NCI-H2029 (cell line): Measurements from ENCODE around the gene PTGDS.
"Not testable (repeated sequence)": the region's sequence is repeated elsewhere in the genome, so short reads cannot be mapped to it uniquely, and the experiment has no call there.

Experiments
- DNase-seq: peaks from one replicate; lab custom pipeline; 2025; lab: John Stamatoyannopoulos, UW

The PTGDS gene

DNA sequence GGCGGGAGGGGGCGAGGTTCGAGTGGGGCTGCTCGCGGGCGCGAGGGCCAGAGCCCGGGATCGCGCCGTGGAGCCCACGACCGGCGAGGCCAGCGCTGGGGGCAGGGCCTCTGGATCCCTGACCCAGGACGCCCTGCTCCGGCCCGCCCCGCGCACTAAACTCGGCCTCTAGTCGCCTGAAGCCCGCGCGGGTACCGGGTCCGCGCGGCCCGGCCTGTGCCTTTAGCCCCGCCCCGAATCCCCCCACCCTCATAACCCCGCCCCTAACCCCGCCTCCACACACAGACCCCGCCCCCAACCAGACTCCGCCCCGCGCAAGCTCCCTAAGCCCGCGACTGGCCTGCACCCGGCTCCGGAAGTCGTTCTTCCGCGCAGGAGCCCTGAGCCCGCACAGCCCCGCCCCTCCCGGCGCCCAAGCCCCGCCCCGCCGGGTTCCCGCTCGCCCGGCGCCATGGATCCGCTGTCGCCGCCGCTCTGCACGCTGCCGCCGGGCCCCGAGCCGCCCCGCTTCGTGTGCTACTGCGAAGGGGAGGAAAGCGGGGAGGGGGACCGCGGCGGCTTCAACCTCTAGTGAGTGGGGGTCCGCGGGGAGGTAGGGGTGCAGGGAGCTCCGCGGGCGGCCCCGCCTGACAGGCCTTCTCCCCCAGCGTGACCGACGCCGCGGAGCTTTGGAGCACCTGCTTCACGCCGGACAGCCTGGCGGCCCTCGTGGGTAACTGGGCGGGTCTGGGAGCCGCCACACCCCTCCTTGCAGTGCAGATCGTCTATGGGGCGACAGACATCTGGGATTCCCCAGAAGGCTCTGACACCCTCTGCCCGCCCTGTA, 14.9 kb downstream of the PTGDS start, which contains the start of gene PAXX:
Gene PAXX, plus strand, starts transcription at position 430 of the 826 bp plus-strand sequence. Its CDS starts 22 bp downstream, at position 452.
- DNase-seq: peak; percentile 88

DNA sequence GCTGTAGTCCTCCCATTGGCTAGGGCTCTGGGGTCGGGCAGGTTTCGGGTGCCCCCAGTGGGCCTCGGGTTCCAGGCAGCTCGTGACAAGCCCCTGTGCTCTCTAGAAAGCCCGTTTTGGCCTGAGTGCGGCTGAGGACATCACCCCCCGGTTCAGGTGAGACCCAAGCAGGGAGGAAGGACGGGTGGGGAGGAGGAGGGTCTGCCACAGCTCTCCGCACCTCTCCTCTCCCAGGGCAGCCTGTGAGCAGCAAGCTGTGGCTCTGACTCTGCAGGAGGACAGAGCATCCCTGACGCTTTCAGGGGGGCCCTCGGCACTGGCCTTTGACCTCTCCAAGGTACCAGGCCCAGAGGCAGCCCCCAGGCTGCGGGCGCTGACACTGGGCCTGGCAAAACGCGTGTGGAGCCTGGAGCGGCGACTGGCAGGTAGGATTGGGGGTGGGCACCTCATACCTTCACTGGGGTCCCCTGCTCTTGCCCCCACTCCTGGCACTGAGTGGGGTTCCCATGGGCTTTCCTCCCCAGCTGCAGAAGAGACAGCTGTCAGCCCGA, 15.6 kb downstream of the PTGDS start:
- no peak for DNase-seq

DNA sequence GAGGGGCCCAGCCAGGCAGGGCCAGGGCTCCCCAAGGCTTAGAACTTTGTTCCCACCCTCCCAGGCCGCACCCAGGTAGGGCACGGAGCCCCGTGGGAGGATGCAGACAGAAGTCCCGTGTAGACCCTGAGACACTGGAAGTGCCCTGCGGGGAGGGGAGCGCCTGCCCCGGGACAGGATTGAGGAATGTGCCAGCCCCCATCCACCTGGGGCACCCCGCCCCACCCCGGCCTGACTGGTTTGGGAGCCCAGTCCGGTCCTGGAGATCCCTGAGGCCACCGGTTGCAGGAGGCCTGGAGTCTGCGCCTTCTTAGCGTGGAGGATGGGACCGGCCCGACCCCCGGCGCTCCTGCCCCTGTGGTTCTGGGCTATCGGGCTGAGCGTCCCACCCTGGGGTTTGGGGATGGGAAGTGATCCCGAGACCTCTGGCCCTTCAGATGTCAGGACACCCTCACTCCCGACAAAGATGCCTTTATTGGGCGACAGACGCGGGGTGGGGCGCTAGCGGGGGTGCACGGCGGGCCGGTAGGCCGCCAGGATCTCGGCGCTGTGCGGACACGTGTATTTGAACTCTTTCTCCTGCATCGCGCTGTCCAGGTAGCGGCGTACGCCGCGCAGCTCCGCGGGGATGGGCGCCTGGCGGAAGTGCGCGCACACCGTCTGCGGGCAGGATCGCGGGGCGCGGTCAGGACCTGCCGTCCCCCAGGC, 17.0 kb downstream of the PTGDS start:
- DNase-seq: no peak

DNA sequence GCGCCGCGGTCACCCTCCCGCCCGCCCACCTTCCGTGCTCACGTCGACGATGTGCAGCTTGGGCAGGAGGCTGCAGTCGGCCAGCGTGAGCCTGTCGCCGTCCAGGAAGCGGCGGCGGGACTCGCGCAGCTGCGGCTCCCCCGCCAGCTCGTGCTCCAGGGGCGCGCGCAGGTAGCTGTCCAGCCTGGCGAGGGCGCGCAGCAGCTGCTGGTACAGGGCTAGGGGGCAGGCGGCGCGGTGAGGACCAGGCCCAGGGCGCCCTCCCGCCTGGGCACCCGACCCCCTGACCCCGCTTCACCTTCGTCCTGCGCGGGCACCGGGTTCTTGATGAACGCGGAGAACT, 17.6 kb downstream of the PTGDS start:
- no peak for DNase-seq

DNA sequence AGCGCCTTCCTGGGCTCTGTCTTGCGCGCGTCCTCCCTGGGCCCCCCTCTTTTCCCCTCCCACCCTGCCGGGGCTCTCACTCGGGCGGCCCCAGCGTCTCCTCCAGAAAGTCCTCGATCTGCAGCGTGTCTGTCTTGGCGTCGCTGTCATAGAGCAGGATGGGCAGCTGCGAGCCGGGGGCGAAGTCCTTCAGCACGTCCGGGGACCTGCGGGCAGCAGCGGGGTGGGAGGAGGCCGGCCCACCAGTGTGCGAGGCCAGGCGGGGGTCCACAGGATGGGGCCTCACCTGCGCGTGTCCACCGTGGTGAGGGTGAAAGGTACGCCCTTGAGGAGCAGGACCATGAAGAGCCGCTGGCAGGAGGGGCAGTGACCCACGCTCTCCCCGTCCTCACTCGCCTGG, 18.1 kb downstream of the PTGDS start:
- DNase-seq: no peak

DNA sequence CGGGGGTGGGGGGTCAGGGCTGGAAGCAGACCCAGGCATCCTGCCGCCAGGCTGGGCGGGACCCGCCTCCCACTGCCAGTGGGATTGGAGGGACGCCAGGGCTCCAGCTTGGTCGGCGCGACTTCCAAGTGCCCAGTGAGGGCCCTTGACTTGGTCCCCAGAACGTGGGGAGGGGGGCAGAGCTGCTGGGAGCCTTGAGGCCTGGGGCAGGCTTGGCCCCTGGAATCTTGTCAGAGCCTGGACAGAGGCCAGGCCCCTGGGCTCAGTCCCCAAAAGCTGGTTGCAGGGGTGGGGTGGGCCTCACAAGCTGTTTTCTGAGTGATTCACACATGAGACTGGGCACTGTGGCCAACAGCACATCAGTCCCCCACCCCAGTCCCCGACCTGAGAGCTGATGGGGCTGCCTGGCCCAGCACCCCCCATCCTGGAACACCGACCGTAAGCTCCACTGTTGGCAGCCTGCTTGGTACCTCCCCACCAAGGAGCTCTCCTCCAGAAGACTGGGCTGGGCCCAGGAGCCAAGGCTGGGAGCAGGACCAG, 18.5 kb downstream of the PTGDS start:
- peak; percentile 61 for DNase-seq

DNA sequence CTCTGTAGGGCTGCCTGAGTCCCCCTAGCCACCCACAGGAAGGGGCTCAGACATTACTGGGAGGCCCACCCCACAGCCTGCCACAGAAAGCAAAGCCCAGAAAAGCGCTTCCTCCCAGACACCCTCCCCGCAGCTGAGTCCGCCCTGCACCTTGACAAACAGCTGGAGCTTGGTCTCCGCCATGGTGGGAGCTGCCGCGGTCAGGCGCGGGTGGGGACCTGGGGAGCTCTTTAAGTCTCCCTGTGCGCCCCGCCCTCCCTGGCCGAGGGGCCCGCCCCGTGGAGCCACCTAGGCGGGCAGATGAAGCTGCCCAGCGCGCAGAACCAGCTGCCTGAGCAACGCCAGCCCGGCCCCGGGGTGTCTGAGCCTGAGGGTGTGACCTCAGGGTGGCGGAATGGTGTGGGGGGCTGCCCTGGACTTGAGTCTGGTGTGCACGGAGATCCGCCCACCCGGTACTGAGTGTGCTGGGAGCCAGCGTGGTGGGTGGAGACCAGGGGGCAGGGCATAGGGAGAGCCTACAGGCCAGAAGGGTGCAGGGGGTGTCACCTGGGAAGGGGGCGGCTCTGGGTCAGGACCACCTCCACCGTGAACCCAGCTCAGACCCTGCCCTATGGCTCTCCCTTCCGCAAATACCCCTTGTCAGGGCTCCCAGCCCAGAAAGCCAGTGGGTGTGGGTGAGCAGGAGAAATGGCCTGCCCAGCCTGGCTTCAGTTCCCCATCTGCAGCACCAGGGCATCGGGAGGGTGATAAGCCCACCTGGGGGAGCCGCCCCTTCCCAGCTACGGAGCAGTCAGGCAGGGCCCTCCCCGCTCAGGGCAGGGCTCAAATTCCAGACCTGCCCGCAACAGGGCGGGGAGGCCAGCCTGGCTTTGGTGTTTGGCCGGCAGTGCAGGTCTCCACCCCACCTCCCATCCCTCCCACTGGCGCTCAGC, 19.3 kb downstream of the PTGDS start, which contains the start of gene CLIC3:
Gene CLIC3, minus strand, starts transcription at position 208 of the 932 bp plus-strand sequence. Its CDS starts 25 bp downstream, at position 183.
- no peak for DNase-seq

DNA sequence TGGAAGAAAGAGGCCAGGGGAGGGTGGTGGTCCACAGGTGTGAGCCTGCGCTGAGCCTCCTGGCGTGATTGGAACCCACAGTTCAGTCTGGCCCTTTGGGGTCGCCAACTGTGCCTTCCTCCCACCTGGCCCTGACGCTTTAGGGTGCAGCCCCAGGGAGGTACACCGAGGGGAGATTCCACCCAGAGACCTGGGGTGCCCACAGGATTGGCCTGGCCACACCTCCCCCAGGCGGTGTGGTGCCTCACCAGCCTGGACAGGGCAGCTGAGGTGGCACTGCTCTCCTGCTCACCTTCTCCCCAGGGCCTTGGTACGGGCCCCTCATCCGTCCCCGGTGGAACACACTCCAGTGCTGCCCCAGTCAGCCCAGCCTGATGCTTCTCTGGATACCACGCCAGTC, 20.1 kb downstream of the PTGDS start:
- no peak for DNase-seq

DNA sequence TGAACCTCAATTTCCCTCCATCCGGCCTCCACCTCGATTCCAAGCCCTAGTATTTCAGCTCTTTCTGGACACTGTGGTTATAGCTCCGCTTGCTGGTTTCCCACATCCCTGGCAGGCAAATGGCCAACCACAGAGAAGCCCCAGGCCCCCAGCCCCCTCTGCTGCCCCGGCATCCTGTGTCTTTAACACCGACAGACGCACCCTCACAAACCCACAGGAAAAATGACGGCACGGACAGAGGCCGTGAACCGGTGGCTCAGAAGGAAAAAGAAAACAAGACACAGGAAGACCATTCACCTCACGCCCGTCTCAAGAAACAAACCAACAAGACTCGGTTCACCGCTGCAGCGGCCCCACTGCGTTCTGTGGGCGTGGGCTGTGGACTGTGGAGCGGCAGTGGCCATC, 20.5 kb downstream of the PTGDS start:
- DNase-seq: no peak

DNA sequence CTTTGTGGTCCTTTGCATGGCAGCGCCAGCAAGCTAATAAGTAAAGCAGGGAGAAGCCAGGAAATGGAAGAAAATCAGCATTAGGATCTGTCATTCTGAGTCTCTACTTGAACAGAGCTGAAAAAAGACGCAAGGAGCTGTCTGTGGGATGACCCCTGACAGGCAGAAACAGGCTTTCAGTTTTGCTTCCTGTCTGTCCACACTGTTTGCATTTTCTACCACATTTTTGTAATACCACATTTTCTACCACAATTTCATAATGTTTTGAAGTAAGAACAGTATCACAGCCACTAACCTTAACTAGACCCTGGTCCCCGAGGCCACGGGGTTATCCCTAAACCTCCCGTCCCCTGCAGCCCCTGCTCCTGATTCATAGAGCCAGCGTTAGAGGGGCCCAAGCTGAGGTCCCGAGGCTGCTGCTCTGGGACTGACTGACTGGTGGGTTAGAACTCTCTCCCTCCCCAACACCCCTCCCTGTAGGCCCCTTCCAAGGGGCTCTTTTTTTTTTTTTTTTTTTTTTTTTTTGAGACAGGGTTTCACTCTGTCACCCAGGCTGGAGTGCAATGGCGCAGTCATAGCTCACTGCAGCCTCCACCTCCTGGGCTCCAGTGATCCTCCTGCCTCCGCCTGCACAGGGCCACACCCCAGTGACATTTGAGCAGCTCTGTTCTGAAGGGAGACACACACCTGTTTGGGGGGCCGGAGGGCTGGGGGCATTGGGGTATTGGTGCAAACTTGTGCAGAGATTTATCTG, 23.1 kb downstream of the PTGDS start:
- DNase-seq: no peak

DNA sequence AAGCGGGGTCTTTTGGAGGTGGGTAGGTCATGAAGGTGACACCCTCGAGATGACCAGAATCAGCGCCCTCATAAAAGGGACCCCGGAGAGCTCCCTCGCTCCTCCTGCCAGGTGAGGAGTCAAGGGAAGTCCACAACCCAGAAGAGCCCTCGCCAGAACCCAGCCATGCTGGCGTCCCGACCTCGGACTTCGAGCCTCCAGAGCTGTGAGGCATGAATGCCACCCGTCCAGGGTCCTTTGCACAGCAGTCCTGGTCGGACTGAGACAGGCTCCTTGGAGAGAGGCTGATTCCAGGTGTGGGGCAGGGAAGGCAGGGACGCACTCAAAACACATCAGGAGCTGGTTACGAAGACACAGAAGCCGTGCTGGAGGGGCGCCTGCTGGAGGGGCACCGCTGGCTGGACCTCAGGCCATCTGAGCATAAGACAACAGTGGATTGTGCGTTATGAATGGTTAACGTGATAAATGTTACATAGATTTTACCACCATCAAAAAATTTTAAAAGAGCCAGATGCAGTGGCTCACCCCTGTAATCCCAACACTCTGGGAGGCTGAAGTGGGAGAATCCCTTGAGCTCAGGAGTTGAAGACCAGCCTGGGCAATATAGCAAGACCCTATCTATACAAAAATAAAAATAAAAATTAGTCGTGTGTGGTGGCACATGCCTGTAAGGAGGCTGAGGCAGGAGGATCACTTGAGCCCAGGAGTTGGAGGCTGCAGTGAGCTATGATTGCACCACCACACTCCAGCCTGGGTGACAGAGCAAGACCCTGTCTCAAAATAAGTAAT, 24.7 kb downstream of the PTGDS start:
- DNase-seq: no peak

DNA sequence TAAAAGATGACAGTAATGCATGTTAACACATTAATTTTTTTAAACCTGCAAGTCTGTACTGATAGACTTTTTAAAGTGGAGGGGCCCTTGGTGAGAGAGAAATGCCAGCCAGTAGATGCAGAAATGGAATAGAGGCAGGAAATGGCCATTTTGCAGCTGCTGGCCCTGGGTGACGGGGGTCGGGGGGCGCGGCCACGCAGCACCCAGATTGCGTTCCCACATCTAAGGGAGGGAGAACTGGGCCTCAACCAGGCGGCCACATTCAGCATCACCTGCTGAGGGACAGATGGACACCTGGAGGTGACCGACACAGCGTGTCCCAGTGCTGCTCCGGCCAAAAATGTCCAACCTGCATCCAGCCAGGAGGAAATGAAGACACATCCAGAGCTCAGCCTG, 25.3 kb downstream of the PTGDS start:
- no peak for DNase-seq

DNA sequence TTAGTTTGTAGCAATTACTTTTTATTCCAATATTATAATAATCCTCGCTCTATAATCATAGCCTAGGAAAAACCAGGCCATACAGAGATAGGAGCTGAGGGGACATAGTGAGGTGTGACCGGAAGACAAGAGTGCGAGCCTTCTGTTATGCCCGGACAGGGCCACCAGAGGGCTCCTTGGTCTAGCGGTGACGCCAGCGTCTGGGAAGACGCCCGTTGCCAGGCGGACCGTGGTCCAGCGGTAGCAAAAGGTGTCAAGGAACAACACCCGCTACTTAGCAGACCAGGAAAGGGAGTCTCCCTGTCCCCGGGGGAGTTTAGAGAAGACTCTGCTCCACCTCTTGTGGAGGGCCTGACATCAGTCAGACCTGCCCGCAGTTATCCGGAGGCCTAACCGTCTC, 27.0 kb downstream of the PTGDS start:
- DNase-seq: not testable (repeated sequence)

DNA sequence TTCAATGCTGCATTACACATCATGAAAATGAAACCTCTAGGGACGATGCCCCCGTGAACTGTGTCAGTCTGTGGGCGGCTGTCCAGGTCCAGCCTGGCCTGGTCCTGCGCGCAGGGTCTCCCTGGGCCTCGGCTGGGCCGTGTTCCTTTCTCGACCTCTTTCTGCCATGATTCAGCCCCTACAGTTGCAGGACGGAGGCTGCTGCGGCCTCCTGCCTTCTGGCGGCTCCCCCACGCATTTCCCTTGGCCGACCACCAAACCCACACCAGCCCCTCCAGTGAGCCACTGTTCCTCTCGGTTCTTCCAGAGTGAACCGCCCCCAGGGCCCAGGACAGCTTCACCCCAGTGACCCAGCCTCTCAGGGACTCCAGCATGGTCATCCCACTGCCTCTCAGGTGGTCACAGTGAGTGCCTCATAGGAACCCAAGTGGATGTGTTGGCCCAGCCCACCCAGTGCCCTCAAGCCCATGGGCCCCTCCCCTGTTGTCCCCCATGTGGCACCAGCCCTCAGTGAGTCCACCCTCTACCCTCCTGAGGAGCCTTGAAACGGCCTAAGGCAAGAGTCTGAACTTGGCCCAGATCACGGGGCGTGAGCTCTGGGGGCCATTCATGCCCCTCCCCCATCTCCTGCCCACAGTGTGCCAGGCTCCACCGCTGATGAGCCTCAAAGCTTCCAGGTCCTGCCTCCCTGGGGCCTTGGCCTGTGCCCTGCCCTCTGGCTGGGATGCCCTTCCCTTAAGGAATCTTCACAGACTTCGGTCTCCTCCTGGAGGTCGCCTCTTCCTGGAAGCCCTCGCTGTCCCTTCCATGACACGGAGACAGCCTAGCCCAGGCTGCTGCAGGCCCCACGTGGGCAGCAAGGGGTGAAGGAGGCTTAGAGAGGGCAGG, 29.1 kb downstream of the PTGDS start:
- DNase-seq: no peak

DNA sequence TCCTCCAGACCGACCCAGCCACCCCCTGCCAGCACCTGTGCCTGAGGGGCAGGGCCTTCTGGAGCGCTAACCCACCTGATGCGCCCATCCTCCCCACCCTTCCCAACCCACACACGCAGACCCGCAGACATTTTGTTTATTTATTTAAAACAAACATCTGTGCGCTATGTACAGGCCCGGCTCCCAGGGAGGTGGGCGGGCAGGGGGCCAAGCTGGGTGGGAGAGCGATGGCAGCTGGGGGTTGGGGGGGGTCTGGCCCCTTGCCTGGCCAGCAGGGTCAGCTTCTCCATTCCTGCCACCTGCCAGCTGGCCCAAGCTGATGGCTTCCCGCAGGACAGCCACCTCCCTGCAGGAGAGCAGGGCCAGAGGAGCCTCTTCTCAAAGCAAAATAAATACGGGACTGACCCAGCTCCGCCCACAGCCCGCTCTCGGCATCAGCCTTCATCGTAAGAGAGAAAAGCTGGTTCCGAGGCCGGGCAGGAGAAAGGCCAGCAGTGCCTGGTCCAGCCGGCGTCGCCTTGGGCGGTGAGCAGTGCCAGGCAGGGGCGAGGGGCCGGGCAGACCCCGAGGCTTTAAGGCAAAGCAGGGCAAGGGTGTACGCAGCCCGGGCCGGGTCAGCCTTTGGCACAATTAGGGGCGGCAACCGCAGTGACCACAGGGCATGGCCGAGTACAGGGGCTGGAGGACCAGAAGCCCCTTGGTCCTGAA, 30.0 kb downstream of the PTGDS start:
- DNase-seq: peak; percentile 74

DNA sequence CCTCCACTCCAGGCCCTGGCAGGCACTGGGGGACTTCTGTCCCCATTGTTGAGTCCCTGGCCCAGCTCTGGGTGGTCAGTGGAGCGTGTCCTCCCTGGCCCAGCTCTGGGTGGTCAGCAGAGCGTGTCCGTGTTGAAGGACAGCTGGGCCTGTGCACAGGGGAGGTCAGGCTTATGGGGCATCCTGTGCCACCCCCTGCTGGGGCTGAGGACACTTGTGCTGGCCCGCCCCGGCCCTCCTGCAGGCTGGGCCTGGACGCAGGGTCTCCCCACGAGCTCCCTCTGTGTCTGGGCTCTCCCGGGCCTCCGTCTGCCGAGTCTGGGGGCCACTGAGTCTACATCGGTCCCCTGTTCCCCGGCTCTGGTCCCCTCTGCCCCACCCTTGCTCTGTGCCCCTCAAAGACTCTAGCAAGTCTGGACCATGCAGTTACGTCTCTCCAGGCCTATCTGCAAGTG, 30.5 kb downstream of the PTGDS start:
- no peak for DNase-seq

DNA sequence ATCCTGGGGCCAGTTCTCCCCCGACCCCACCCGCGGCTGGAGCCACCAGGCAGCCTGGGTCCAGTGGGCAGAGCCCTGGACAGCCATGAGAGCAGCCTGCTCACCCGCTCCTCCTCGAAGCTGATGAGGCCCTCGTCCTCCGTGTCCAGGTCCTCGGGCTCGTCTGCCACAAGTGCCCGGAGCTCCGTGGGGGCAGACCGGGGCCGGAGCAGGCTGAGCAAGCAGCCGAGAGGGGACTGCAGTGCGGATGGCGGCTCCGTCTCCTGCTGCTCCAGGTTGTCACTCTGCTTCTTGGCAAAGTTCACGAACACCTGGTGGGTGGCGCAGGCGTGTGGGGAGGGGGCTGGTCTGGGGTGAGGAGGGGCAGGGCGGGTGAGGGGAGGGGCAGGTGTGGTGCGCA, 31.0 kb downstream of the PTGDS start:
- no peak for DNase-seq

DNA sequence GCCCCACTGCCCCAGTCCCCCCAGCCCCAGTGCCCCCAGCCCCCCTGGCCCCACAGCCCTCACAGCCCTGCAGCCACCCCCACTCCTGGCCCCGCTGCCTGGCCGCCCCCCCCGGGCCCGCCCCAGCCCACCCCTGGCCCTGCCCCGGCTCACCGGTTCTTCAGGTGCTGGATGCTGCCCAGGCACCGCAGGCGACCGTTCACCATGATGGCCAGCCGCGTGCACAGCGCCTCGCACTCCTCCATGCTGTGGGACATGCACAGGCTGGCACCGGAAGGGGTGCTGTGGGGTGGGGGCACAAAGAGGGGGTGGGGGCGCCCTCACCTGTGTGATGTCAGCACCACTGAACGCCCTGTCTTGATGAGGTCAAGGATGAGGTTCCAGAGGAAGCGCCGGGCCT, 31.9 kb downstream of the PTGDS start:
- no peak for DNase-seq
